Neural progenitor cell (in vitro differentiated cells): Measurements from ENCODE around the gene CCNO.

Experiments used
- EZH2 ChIP-seq: fragments of 200-600 bp; sonication (generic); IDR thresholded peaks from 2 replicates; pipeline ENCODE4 v1.6.1; 2017; ENCODE audit warnings: antibody characterized with exemption, mild to moderate bottlenecking, moderate library complexity
- TF ChIP-seq, protein P1 (sequence below): fragments of 200-600 bp; sonication (generic); IDR thresholded peaks from 2 replicates; pipeline ENCODE4 v1.5.1; 2017; ENCODE audit warnings: antibody characterized with exemption, mild to moderate bottlenecking

DNA sequence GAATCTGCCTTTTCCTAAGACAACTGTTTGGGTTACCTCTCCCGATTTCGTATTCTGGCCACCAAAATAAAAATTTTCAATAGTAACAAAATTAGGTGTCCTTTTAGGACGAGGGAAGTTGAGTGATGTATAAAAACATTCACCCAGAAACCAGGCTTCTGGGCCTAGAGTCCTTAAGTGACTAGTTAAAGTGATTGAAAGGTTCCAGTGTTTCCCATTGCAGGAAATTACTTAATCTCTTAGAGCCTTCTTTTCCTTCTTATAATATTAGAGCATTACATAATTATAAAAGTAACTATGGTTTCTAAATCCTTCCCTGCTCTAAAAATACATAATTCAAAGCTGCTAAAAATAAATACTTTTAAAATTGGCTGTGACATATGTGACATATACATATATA is 13.6 kb downstream of the CCNO start:
- TF ChIP-seq, protein P1, sequence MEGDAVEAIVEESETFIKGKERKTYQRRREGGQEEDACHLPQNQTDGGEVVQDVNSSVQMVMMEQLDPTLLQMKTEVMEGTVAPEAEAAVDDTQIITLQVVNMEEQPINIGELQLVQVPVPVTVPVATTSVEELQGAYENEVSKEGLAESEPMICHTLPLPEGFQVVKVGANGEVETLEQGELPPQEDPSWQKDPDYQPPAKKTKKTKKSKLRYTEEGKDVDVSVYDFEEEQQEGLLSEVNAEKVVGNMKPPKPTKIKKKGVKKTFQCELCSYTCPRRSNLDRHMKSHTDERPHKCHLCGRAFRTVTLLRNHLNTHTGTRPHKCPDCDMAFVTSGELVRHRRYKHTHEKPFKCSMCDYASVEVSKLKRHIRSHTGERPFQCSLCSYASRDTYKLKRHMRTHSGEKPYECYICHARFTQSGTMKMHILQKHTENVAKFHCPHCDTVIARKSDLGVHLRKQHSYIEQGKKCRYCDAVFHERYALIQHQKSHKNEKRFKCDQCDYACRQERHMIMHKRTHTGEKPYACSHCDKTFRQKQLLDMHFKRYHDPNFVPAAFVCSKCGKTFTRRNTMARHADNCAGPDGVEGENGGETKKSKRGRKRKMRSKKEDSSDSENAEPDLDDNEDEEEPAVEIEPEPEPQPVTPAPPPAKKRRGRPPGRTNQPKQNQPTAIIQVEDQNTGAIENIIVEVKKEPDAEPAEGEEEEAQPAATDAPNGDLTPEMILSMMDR = no peak
- no peak for TF ChIP-seq EZH2
